GM12872 (cell line): ENCODE measurements around the gene NSMCE3.

Source experiments
- CTCF ChIP-seq: IDR thresholded peaks from 3 replicates; pipeline ENCODE4 v1.5.1; 2011; ENCODE audit warnings: low read depth, mild to moderate bottlenecking, low read length, moderate library complexity; ENCODE audit not compliant: insufficient read depth

The NSMCE3 gene

GRCh38 chr15:29252234-29252633 is 17.4 kb downstream of the NSMCE3 start:
- no peak for TF ChIP-seq CTCF

GRCh38 chr15:29244544-29244943 is 25.1 kb downstream of the NSMCE3 start:
- no peak for TF ChIP-seq CTCF

- TF ChIP-seq CTCF = no peak
Measured at GRCh38 chr15:29244123-29244522, 25.5 kb downstream of the NSMCE3 start.

- TF ChIP-seq CTCF = no peak
Measured at GRCh38 chr15:29242456-29243242, 27.0 kb downstream of the NSMCE3 start.

- TF ChIP-seq CTCF = no peak
Measured at GRCh38 chr15:29241207-29241606, 28.4 kb downstream of the NSMCE3 start.

- TF ChIP-seq CTCF = no peak
Measured at GRCh38 chr15:29239395-29239794, 30.2 kb downstream of the NSMCE3 start.

GRCh38 chr15:29233566-29233965 is 36.1 kb downstream of the NSMCE3 start:
- no peak for TF ChIP-seq CTCF
